HepG2 (cell line): ENCODE data around the gene TPX2. TPM values are rescaled to one million over a fixed set of nuclear protein-coding genes. Genes with fewer than 3 reads are reported as not detected.
A peak's percentile ranks its signal among the peaks of the same experiment; 100 is the strongest.

Source experiments
- ATAC-seq: fragments of 200-7000 bp; cut with Tn5 transposase; 3 replicates; pipeline ENCODE4 v1.9.1; 2020; ENCODE audit warnings: mild to moderate bottlenecking, moderate library complexity
- BruUV-seq: library from RNA; stranded (reverse); fragments of 400-500 nt; replicated peaks from 2 replicates; lab custom pipeline; 2021; lab: Mats Ljungman, UMichigan
- CTCF ChIA-PET: fragments of 300-600 bp; formaldehyde crosslinking; extraction: SDS; loops from one replicate; lab custom pipeline; 2021; ENCODE audit warnings: low total read pairs, inconsistent platforms, low intra/inter-chr PET ratio; lab: Yijun Ruan, JAX
- POLR2A ChIA-PET: fragments of 350-600 bp; sonication (Branson Sonifier 250); formaldehyde crosslinking; loops from one replicate; lab custom pipeline; 2020; ENCODE audit warnings: antibody characterized with exemption, inconsistent platforms; lab: Yijun Ruan, JAX
- DNase-seq: peaks from one replicate; pipeline ENCODE4 v3.0.0-alpha.2; 2015; ENCODE audit warnings: low spot score
- FAIRE-seq: peaks from 3 replicates; lab custom pipeline; 2011; peaks lifted over from hg19 to GRCh38; lab: Jason Lieb, UNC
- H2AFZ ChIP-seq: one replicate; pipeline ENCODE4 v1.6.1; 2011; ENCODE audit warnings: low read length, inconsistent platforms
- H3K27ac ChIP-seq: fragments of 300-600 bp; 3 replicates; pipeline ENCODE4 v1.8.0; 2011; ENCODE audit warnings: mixed run types, mild to moderate bottlenecking, mixed read lengths, low read length, inconsistent platforms; ENCODE audit not compliant: insufficient read depth; ENCODE audit errors: extremely low read length
- H3K27me3 ChIP-seq, 2 experiments: fragments of 200-600 bp in 1 of 2; 2 replicates in 1 of 2; 3 replicates in 1 of 2; pipeline versions ENCODE4 v1.6.0 to v1.8.0; 2011; ENCODE audit warnings: low read length in 2 of 2, mild to moderate bottlenecking in 2 of 2, moderate library complexity in 2 of 2, inconsistent platforms in 1 of 2; ENCODE audit not compliant: insufficient read depth in 2 of 2, control insufficient read depth in 1 of 2
- H3K36me3 ChIP-seq, 2 experiments: fragments of 200-600 bp in 1 of 2; replicated peaks in 1 of 2; 2 replicates in 1 of 2; 3 replicates in 1 of 2; pipeline versions ENCODE4 v1.5.1 to v1.8.0; 2011; ENCODE audit warnings: low read length in 2 of 2, inconsistent platforms in 1 of 2; ENCODE audit not compliant: insufficient read depth in 2 of 2, control insufficient read depth in 1 of 2
- H3K4me1 ChIP-seq: 2 replicates; pipeline ENCODE4 v1.5.1; 2012; ENCODE audit warnings: low read length, inconsistent platforms; ENCODE audit not compliant: insufficient read depth
- H3K4me2 ChIP-seq: 2 replicates; pipeline ENCODE4 v1.6.0; 2011; ENCODE audit warnings: low read depth, low read length, inconsistent platforms
- H3K4me3 ChIP-seq, 3 experiments: fragments of 200-600 bp in 1 of 3; sonication (generic), shearing (Covaris generic) in 1 of 3; replicated peaks in 1 of 3; 2 replicates each; pipeline ENCODE4 v1.5.1; 2011 to 2016; ENCODE audit warnings: low read length in 3 of 3, inconsistent platforms in 2 of 3, low read depth in 2 of 3, mild to moderate bottlenecking in 2 of 3, control low read depth in 1 of 3, mixed read lengths in 1 of 3; ENCODE audit not compliant: insufficient read depth in 1 of 3
- H3K79me2 ChIP-seq: one replicate; pipeline ENCODE4 v1.6.1; 2011; ENCODE audit warnings: low read length, inconsistent platforms; ENCODE audit not compliant: insufficient read depth
- H3K9ac ChIP-seq: 2 replicates; pipeline ENCODE4 v1.6.0; 2011; ENCODE audit warnings: mild to moderate bottlenecking, low read depth, low read length, inconsistent platforms; ENCODE audit not compliant: insufficient read depth
- H3K9me3 ChIP-seq: 2 replicates; pipeline ENCODE4 v1.5.1; 2012; ENCODE audit warnings: mild to moderate bottlenecking, low read length
- H4K20me1 ChIP-seq: 2 replicates; pipeline ENCODE4 v1.6.0; 2011; ENCODE audit warnings: inconsistent platforms, mild to moderate bottlenecking, low read length, moderate library complexity; ENCODE audit not compliant: insufficient read depth
- FOSL2 ChIP-seq: sonication (generic); formaldehyde crosslinking; IDR thresholded peaks from 2 replicates; pipeline ENCODE4 v1.4.0; 2020; ENCODE audit warnings: missing genetic modification reagents
- FOXO1 ChIP-seq: sonication (generic); formaldehyde crosslinking; IDR thresholded peaks from 2 replicates; pipeline ENCODE4 v1.4.0; 2020; ENCODE audit warnings: missing genetic modification reagents
- KMT2A ChIP-seq: sonication (generic); formaldehyde crosslinking; IDR thresholded peaks from 2 replicates; pipeline ENCODE4 v1.4.0; 2020; ENCODE audit warnings: missing genetic modification reagents
- NKX3-1 ChIP-seq: sonication (generic); formaldehyde crosslinking; IDR thresholded peaks from 2 replicates; pipeline ENCODE4 v1.5.0; 2020; ENCODE audit warnings: missing genetic modification reagents
- TSC22D2 ChIP-seq: sonication (generic); formaldehyde crosslinking; IDR thresholded peaks from 2 replicates; pipeline ENCODE4 v1.5.1; 2020; ENCODE audit warnings: missing genetic modification reagents, mild to moderate bottlenecking, borderline replicate concordance
- ZNF263 ChIP-seq: sonication (generic); formaldehyde crosslinking; IDR thresholded peaks from 2 replicates; pipeline ENCODE4 v1.4.0; 2020; ENCODE audit warnings: missing genetic modification reagents
- ZNF354B ChIP-seq: sonication (generic); formaldehyde crosslinking; IDR thresholded peaks from 2 replicates; pipeline ENCODE4 v1.8.0; 2022; ENCODE audit warnings: mild to moderate bottlenecking, missing genetic modification reagents
- WGBS: methylation state at CpG from one replicate; pipeline ENCODE4 v1.1.6; 2017; ENCODE audit warnings: low lambda C conversion rate; 5-methylcytosine and 5-hydroxymethylcytosine counted together
- in situ Hi-C: cut with HindIII; loops from 2 replicates; pipeline ENCODE4 v1.10.0; 2017; ENCODE audit warnings: low pct_unique_long_range_greater_than_20kb; ENCODE audit not compliant: extremely low pct_ligation_motif_present
- intact Hi-C: fragments of 100-400 bp; cut with micrococcal nuclease; formaldehyde crosslinking; loops from one replicate; pipeline ENCODE4 v1.10.0; 2022; ENCODE audit not compliant: unreplicated experiment
- polyA plus RNA-seq, 8 experiments: library from polyadenylated mRNA; depleted of rRNA in 3 of 8; stranded (reverse) in 7 of 8; unstranded in 1 of 8; fragments of >200 nt; fragmentation: Illumina TruSeq in 4 of 8; extraction: Trizol in 4 of 8; gene quantifications; 2 replicates each; pipeline versions ENCODE4 v1.2.1 to v1.2.3, GENCODE V29; 2011 to 2016; ENCODE audit warnings: low read depth in 4 of 8, missing spikeins in 1 of 8, mixed read lengths in 1 of 8; ENCODE audit not compliant: insufficient read depth in 1 of 8
- total RNA-seq, 5 experiments: library from RNA; depleted of rRNA; stranded (reverse); fragments of >200 nt; fragmentation: Illumina TruSeq; extraction: Trizol; gene quantifications; 2 replicates each; pipeline ENCODE4 v1.2.3, GENCODE V29; 2016; ENCODE audit warnings: low read depth in 1 of 5
- TF ChIP-seq, protein P1 (sequence below): sonication (generic); formaldehyde crosslinking; IDR thresholded peaks from 2 replicates; pipeline ENCODE4 v1.5.1; 2020; ENCODE audit warnings: mild to moderate bottlenecking, missing genetic modification reagents, moderate library complexity
- TF ChIP-seq, protein P2 (sequence below): sonication (generic); formaldehyde crosslinking; IDR thresholded peaks from 2 replicates; pipeline ENCODE4 v1.8.0; 2022; ENCODE audit warnings: mild to moderate bottlenecking, missing genetic modification reagents, moderate library complexity
- TF ChIP-seq, protein P3 (sequence below): sonication (generic); formaldehyde crosslinking; IDR thresholded peaks from 2 replicates; pipeline ENCODE4 v1.4.0; 2020; ENCODE audit warnings: mild to moderate bottlenecking, missing genetic modification reagents
- TF ChIP-seq, protein P4 (sequence below): sonication (generic); formaldehyde crosslinking; conservative IDR thresholded peaks from 2 replicates; pipeline ENCODE4 v1.4.0; 2020; ENCODE audit warnings: missing genetic modification reagents

The TPX2 gene
- total and polyA plus RNA-seq, 2 of the 13 experiments (the other 11 are each of a cell fraction or from before 2014, with no cell fraction given) = 34.3 to 124 TPM

DNA sequence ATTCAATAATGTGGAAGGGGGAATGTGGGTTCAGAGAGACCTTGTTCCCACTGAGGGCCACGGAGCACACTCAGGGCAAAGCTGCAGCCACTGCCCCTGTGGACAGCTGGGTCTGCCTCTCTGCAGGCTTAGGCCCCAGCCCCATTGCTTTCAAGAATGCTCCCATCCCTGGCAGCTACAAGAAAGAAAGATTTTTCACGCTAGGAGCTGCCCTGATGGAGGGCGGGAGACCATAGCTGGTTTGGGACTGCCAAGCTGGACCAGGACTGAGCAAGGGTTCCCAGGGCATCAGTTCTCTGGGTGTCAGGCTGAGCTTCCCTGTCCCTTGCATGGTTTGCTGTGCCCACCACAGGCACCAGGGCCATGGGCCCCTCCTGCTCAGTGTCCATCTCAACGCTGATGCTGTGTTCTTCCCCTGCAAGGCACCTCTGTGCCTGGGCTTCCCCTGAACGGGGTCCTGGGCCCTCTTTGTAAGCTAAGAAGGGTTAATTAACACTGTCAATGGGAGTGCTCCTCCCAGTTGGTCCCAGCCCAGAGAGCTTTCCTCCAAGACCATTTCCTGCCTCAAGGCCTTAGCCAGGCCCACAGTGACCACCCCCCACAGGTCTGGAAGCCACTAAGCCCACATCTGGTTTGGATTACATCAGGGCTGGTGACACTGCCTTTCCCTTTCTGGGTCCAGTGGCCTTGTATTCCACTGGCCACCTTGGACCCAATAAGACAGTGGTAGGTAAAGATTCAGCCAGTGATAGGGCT lies 97.9 kb downstream of the TPX2 start:
- no peak for DNase-seq
- H2AFZ ChIP-seq = no peak overlapping the region
- no peak for FAIRE-seq
- CTCF ChIA-PET = no interaction called here
- in situ Hi-C loops (no loop called here), intact Hi-C loops (no loop called here)
- H3K4me3 ChIP-seq = no peak overlapping the region
- BruUV-seq = no TSS peak
- H3K79me2 ChIP-seq = no peaks in the 10 kb centered on the region
- peaks cover 11 to 19% of the 10 kb centered on the region in 2 experiments; a peak in 3 of 5 replicates for H3K27me3 ChIP-seq
- POLR2A ChIA-PET = interaction anchor here (1.1 kb wide), 1 partner anchor 10 kb away, joined by 4 read pairs; no protein-coding TSS in a partner anchor
- H3K4me2 ChIP-seq = no peak overlapping the region
- no peak overlapping the region for H3K27ac ChIP-seq
- ATAC-seq = no peak
- WGBS = 42% methylated on average over 5 of the region's 5 CpGs
- TF ChIP-seq FOXO1 (CRISPR knock-in tag) = no peak
- TF ChIP-seq, protein P1, sequence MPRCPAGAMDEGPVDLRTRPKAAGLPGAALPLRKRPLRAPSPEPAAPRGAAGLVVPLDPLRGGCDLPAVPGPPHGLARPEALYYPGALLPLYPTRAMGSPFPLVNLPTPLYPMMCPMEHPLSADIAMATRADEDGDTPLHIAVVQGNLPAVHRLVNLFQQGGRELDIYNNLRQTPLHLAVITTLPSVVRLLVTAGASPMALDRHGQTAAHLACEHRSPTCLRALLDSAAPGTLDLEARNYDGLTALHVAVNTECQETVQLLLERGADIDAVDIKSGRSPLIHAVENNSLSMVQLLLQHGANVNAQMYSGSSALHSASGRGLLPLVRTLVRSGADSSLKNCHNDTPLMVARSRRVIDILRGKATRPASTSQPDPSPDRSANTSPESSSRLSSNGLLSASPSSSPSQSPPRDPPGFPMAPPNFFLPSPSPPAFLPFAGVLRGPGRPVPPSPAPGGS = 0 out of 2 replicates have a peak, but pooled peaks have one; percentile 0
- TF ChIP-seq, protein P2, sequence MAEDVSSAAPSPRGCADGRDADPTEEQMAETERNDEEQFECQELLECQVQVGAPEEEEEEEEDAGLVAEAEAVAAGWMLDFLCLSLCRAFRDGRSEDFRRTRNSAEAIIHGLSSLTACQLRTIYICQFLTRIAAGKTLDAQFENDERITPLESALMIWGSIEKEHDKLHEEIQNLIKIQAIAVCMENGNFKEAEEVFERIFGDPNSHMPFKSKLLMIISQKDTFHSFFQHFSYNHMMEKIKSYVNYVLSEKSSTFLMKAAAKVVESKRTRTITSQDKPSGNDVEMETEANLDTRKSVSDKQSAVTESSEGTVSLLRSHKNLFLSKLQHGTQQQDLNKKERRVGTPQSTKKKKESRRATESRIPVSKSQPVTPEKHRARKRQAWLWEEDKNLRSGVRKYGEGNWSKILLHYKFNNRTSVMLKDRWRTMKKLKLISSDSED (CRISPR knock-in tag) = 0 out of 2 replicates have a peak, but pooled peaks have one; percentile 29
- peaks cover 37% of the 10 kb centered on the region for H3K4me1 ChIP-seq
- H3K9ac ChIP-seq = no peak overlapping the region
- H3K9me3 ChIP-seq = no peaks in the 10 kb centered on the region
- H3K36me3 ChIP-seq = no peaks in the 10 kb centered on the region
- H4K20me1 ChIP-seq = no peaks in the 10 kb centered on the region

DNA sequence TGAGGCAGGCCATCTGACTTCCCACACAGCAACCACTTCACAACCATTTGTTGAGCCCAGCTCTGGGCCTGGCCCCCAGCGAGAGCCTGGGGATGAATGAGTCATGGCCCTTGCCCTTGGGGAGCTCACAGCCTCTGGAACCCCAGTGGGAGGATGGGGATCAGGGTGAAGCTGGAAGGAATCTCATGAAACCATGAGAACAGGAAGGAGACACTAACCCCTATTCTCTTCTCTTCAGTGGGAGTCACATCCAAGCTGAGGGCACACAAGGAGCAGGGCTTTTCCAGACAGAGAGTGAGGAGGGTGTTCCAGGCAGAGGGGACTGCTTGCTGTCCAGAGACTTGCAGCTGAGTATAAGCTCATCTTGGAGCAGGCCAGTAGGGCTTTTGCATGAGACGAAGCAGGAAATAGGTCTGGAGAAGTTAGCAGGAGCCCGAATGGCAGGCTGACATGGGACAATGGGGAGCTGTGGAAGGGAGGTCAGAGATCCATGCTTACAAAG lies 98.9 kb downstream of the TPX2 start:
- H3K4me3 ChIP-seq = no peak overlapping the region
- no peak overlapping the region for H3K4me2 ChIP-seq
- no peaks in the 10 kb centered on the region for H3K79me2 ChIP-seq
- H4K20me1 ChIP-seq = no peaks in the 10 kb centered on the region
- no peak for DNase-seq
- in situ Hi-C loops (no loop called here), intact Hi-C loops (no loop called here)
- no peak for ATAC-seq
- no peaks in the 10 kb centered on the region for H3K36me3 ChIP-seq
- H3K9me3 ChIP-seq = no peaks in the 10 kb centered on the region
- H2AFZ ChIP-seq = no peak overlapping the region
- no peak for TF ChIP-seq TSC22D2 (CRISPR knock-in tag)
- no peak for TF ChIP-seq ZNF354B (CRISPR knock-in tag)
- peak; percentile 50; the same call in 1 of the 2 replicates for TF ChIP-seq ZNF263 (CRISPR knock-in tag)
- TF ChIP-seq, protein P3, sequence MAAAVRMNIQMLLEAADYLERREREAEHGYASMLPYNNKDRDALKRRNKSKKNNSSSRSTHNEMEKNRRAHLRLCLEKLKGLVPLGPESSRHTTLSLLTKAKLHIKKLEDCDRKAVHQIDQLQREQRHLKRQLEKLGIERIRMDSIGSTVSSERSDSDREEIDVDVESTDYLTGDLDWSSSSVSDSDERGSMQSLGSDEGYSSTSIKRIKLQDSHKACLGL (CRISPR knock-in tag) = no peak
- no peak for TF ChIP-seq NKX3-1 (CRISPR knock-in tag)
- no peak for TF ChIP-seq KMT2A (CRISPR knock-in tag)
- TF ChIP-seq FOSL2 (CRISPR knock-in tag) = 0 out of 2 replicates have a peak, but pooled peaks have one; percentile 16
- TF ChIP-seq, protein P4, sequence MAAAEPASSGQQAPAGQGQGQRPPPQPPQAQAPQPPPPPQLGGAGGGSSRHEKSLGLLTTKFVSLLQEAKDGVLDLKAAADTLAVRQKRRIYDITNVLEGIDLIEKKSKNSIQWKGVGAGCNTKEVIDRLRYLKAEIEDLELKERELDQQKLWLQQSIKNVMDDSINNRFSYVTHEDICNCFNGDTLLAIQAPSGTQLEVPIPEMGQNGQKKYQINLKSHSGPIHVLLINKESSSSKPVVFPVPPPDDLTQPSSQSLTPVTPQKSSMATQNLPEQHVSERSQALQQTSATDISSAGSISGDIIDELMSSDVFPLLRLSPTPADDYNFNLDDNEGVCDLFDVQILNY (CRISPR knock-in tag) = no peak
- WGBS = 24% methylated on average over 3 of the region's 3 CpGs
- no peak overlapping the region for H3K27ac ChIP-seq
- POLR2A ChIA-PET = no interaction called here
- BruUV-seq = no TSS peak
- H3K4me1 ChIP-seq = peaks cover 39% of the 10 kb centered on the region
- CTCF ChIA-PET = no interaction called here
- H3K27me3 ChIP-seq = peaks cover 11 to 28% of the 10 kb centered on the region in 2 experiments; a peak in 4 of 5 replicates
- H3K9ac ChIP-seq = no peak overlapping the region
- FAIRE-seq = no peak
